B cell (primary cell): ENCODE results near the gene PNKP. TPM values are rescaled to one million over a fixed set of nuclear protein-coding genes. Genes with fewer than 3 reads are reported as not detected.

Source experiments
- ATAC-seq: fragments of 200-7000 bp; cut with Tn5 transposase; one replicate; pipeline ENCODE4 v1.10.0; 2021; ENCODE audit warnings: low read depth, mild to moderate bottlenecking, moderate number of reproducible peaks, moderate library complexity
- CTCF ChIA-PET: fragments of 350-600 bp; sonication (Branson Sonifier 250); formaldehyde crosslinking; loops from one replicate; lab custom pipeline; 2021; ENCODE audit warnings: antibody characterized with exemption, inconsistent platforms; lab: Charles Lee
- POLR2A ChIA-PET: fragments of 350-600 bp; sonication (Branson Sonifier 250); formaldehyde crosslinking; loops from one replicate; lab custom pipeline; 2021; ENCODE audit warnings: antibody characterized with exemption; lab: Charles Lee
- DNase-seq: peaks from one replicate; pipeline ENCODE4 v3.0.0; 2013
- H2AFZ ChIP-seq: 2 replicates; pipeline ENCODE4 v1.6.1; 2012; ENCODE audit warnings: mild to moderate bottlenecking, low read depth, low read length; ENCODE audit not compliant: insufficient read depth, poor library complexity, severe bottlenecking
- H3K27ac ChIP-seq, 2 donors: 1 replicate in 1 of 2; 2 replicates in 1 of 2; pipeline ENCODE4 v1.5.1; 2012 to 2013; ENCODE audit warnings: low read length in 2 of 2, mild to moderate bottlenecking in 2 of 2, moderate library complexity in 1 of 2
- H3K27me3 ChIP-seq, 4 experiments: fragments of 200-600 bp in 1 of 4; sonication (generic) in 1 of 4; replicated peaks in 1 of 4; 1 replicate in 2 of 4; 2 replicates in 2 of 4; pipeline versions ENCODE4 v1.6.1 to v1.7.0; 2013 to 2016; ENCODE audit warnings: low read length in 3 of 4, mild to moderate bottlenecking in 2 of 4, mixed read lengths in 1 of 4, moderate library complexity in 1 of 4; ENCODE audit not compliant: insufficient read depth in 4 of 4, control insufficient read depth in 3 of 4; ENCODE audit errors: control extremely low read depth in 1 of 4
- H3K36me3 ChIP-seq, 2 experiments: replicated peaks in 1 of 2; 1 replicate in 1 of 2; 2 replicates in 1 of 2; pipeline versions ENCODE4 v1.6.1 to v1.7.1; 2013; ENCODE audit warnings: low read length in 1 of 2; ENCODE audit not compliant: insufficient read depth in 2 of 2, control insufficient read depth in 1 of 2; ENCODE audit errors: control extremely low read depth in 1 of 2, extremely low read depth in 1 of 2
- H3K4me1 ChIP-seq, 2 donors: fragments of 200-600 bp in 1 of 2; sonication (generic) in 1 of 2; 1 replicate in 1 of 2; 2 replicates in 1 of 2; pipeline versions ENCODE4 v1.5.1 to v1.6.1; 2013 to 2017; ENCODE audit warnings: low read length in 2 of 2; ENCODE audit not compliant: control insufficient read depth in 2 of 2, insufficient read depth in 2 of 2
- H3K4me2 ChIP-seq: replicated peaks from 2 replicates; pipeline ENCODE3; 2012; ENCODE audit warnings: mild to moderate bottlenecking, low read depth, low read length; ENCODE audit not compliant: poor library complexity, severe bottlenecking
- H3K4me3 ChIP-seq, 5 experiments: fragments of 200-600 bp in 1 of 5; sonication (generic) in 1 of 5; 1 replicate in 3 of 5; 2 replicates in 2 of 5; pipeline versions ENCODE4 v1.5.1 to v1.7.0; 2011 to 2016; ENCODE audit warnings: low read length in 4 of 5, mild to moderate bottlenecking in 4 of 5, low read depth in 2 of 5, control low read depth in 1 of 5, moderate library complexity in 1 of 5; ENCODE audit not compliant: insufficient read depth in 1 of 5; ENCODE audit errors: control extremely low read depth in 1 of 5, extremely low read depth in 1 of 5
- H3K79me2 ChIP-seq: fragments of 200-600 bp; sonication (generic); one replicate; pipeline ENCODE4 v1.6.0; 2016; ENCODE audit warnings: low read length; ENCODE audit not compliant: control insufficient read depth, insufficient read depth
- H3K9ac ChIP-seq: fragments of 200-600 bp; sonication (generic); 2 replicates; pipeline ENCODE4 v1.6.1; 2017; ENCODE audit warnings: mild to moderate bottlenecking, low read length, moderate library complexity
- H3K9me3 ChIP-seq, 3 donors: one replicate each; pipeline versions ENCODE4 v1.6.1 to v1.7.1; 2013; ENCODE audit warnings: low read length in 2 of 3; ENCODE audit not compliant: control insufficient read depth in 2 of 3, insufficient read depth in 1 of 3; ENCODE audit errors: control extremely low read depth in 1 of 3
- H4K20me1 ChIP-seq: 2 replicates; pipeline ENCODE4 v1.6.0; 2012; ENCODE audit warnings: mild to moderate bottlenecking, low read length; ENCODE audit not compliant: insufficient read depth, control insufficient read depth, poor library complexity, severe bottlenecking
- H3K27ac Mint-ChIP-seq: one replicate; pipeline ENCODE4 v1.8.0; 2021; ENCODE audit warnings: mixed read lengths
- H3K27me3 Mint-ChIP-seq: one replicate; pipeline ENCODE4 v1.8.0; 2021; ENCODE audit warnings: mixed read lengths
- H3K4me1 Mint-ChIP-seq: one replicate; pipeline ENCODE4 v1.8.0; 2021; ENCODE audit warnings: mixed read lengths
- H3K4me3 Mint-ChIP-seq: one replicate; pipeline ENCODE4 v1.8.0; 2021; ENCODE audit warnings: mixed read lengths
- H3K9me3 Mint-ChIP-seq: one replicate; pipeline ENCODE4 v1.8.0; 2022; ENCODE audit warnings: mixed read lengths; ENCODE audit not compliant: insufficient read depth
- CTCF ChIP-seq: fragments of 200-600 bp; IDR thresholded peaks from one replicate; pipeline ENCODE4 v1.8.0; 2022; ENCODE audit warnings: antibody characterized with exemption, mild to moderate bottlenecking
- EZH2 ChIP-seq: IDR thresholded peaks from 2 replicates; pipeline ENCODE4 v1.6.1; 2012; ENCODE audit warnings: borderline replicate concordance, low read depth, mild to moderate bottlenecking, moderate library complexity, low read length; ENCODE audit not compliant: insufficient read depth, poor library complexity, severe bottlenecking
- WGBS: methylation state at CpG from one replicate; pipeline ENCODE4 v1.1.5; 2013; ENCODE audit warnings: missing lambda C conversion rate; ENCODE audit not compliant: insufficient coverage; 5-methylcytosine and 5-hydroxymethylcytosine counted together
- intact Hi-C: fragments of 100-400 bp; cut with micrococcal nuclease; formaldehyde crosslinking; loops from one replicate; pipeline ENCODE4 v1.10.0; 2022
- polyA plus RNA-seq: library from polyadenylated mRNA; depleted of rRNA; stranded (reverse); fragments of >200 nt; gene quantifications from 2 replicates; pipeline ENCODE4 v1.2.3, GENCODE V29; 2012
- total RNA-seq, 2 donors: library from RNA; stranded (reverse); fragments of 120-200 nt in 1 of 2; gene quantifications; 1 replicate in 1 of 2; 2 replicates in 1 of 2; pipeline versions ENCODE4 v1.2.3 to v1.2.4, GENCODE V29; 2013 to 2022

The PNKP gene
- total and polyA plus RNA-seq, 2 donors (not counting 1 experiment from before 2014, with no cell fraction given), result 173 to 274 TPM

GRCh38 chr19:49853852-49854377, 13.5 kb downstream of the PNKP start:
- WGBS, result 77% methylated on average over 10 of the region's 10 CpGs
- Mint-ChIP-seq H3K4me3 (peak overlapping the region; percentile 59), H3K27me3 (no peaks in the 10 kb centered on the region), H3K27ac (peak overlapping the region; percentile 61), H3K9me3 (no peaks in the 10 kb centered on the region), H3K4me1 (peaks cover 31% of the 10 kb centered on the region)
- H4K20me1 ChIP-seq, result peaks cover 72% of the 10 kb centered on the region
- POLR2A ChIA-PET, result interaction anchor here (1.2 to 1.5 kb wide), 2 partner anchors 9 to 36 kb away, joined by 3 to 6 read pairs; no protein-coding TSS in a partner anchor
- peaks cover 22 to 33% of the 10 kb centered on the region in 2 donors for H3K4me1 ChIP-seq
- ATAC-seq, result no peak
- peaks cover 0 to 34% of the 10 kb centered on the region in 2 experiments for H3K36me3 ChIP-seq
- no peak overlapping the region for H3K4me3 ChIP-seq
- CTCF ChIA-PET, result no interaction called here
- peaks cover 0 to 6% (median 0%) of the 10 kb centered on the region in 3 donors for H3K9me3 ChIP-seq
- peak; percentile 39 for DNase-seq
- H2AFZ ChIP-seq, result no peak overlapping the region
- H3K4me2 ChIP-seq, result peak overlapping the region; percentile 19
- peak overlapping the region in 1 of 2 donors; percentile 19 for H3K27ac ChIP-seq
- H3K27me3 ChIP-seq, result no peaks in the 10 kb centered on the region
- peaks cover 35% of the 10 kb centered on the region for H3K79me2 ChIP-seq
- TF ChIP-seq EZH2 (no peak), CTCF (no peak)
- intact Hi-C loops, result no loop called here
- H3K9ac ChIP-seq, result no peak overlapping the region

- H3K27me3 Mint-ChIP-seq, result no peaks in the 10 kb centered on the region
- no peak for TF ChIP-seq EZH2
- peaks cover 29 to 44% of the 10 kb centered on the region in 2 donors for H3K4me1 ChIP-seq
These were observed 14.7 kb downstream of the PNKP start for GRCh38 chr19:49852631-49853126.

More at GRCh38 chr19:49852631-49853126, 14.7 kb downstream of the PNKP start:
- H3K9me3 ChIP-seq, result peaks cover 0 to 6% (median 0%) of the 10 kb centered on the region in 3 donors
- ChIA-PET CTCF (interaction anchor here (0.7 to 1.1 kb wide), 2 partner anchors 43 to 1544 kb away, joined by 3 read pairs; no protein-coding TSS in a partner anchor), POLR2A (interaction anchor here (1.0 to 4.8 kb wide), 4 partner anchors 8 to 24 kb away, joined by 3 to 40 read pairs (median 14); partner anchors contain the start of genes AKT1S1, PNKP and TBC1D17)
- H2AFZ ChIP-seq, result no peak overlapping the region
- H3K4me3 ChIP-seq, result peak overlapping the region in 1 of 5 experiments; percentile 89
- Mint-ChIP-seq H3K9me3 (no peaks in the 10 kb centered on the region), H3K27ac (peak overlapping the region; percentile 78), H3K4me3 (peak overlapping the region; percentile 85), H3K4me1 (peaks cover 41% of the 10 kb centered on the region)
- ATAC-seq, result no peak
- peaks cover 0 to 23% of the 10 kb centered on the region in 2 experiments for H3K36me3 ChIP-seq
- peaks cover 35% of the 10 kb centered on the region for H3K79me2 ChIP-seq
- intact Hi-C loops, result no loop called here
- no peaks in the 10 kb centered on the region for H3K27me3 ChIP-seq
- peak overlapping the region; percentile 83 for H3K4me2 ChIP-seq
- WGBS, result 97% methylated on average over 7 of the region's 14 CpGs
- peak; percentile 27 for DNase-seq
- peaks cover 61% of the 10 kb centered on the region for H4K20me1 ChIP-seq
- no peak overlapping the region for H3K27ac ChIP-seq
- no peak overlapping the region for H3K9ac ChIP-seq
